Calu3 (cell line): ENCODE data around the gene VPS54. TPM values are rescaled to one million over a fixed set of nuclear protein-coding genes. Genes with fewer than 3 reads are reported as not detected.
"Not testable (repeated sequence)": the region's sequence is repeated elsewhere in the genome, so short reads cannot be mapped to it uniquely, and the experiment has no call there.

Experiments used
- BruUV-seq: library from RNA; stranded (reverse); fragments of 400-500 nt; replicated peaks from 2 replicates; lab custom pipeline; 2021; lab: Mats Ljungman, UMichigan
- CTCF ChIA-PET: fragments of 300-600 bp; sonication (Branson Sonifier 250); formaldehyde crosslinking; loops from one replicate; lab custom pipeline; 2022; ENCODE audit warnings: antibody characterized with exemption; lab: Charles Lee
- DNase-seq: peaks from one replicate; pipeline ENCODE4 v3.0.0; 2022
- H3K27ac Mint-ChIP-seq: one replicate; pipeline ENCODE4 v1.8.0; 2022; ENCODE audit warnings: mixed read lengths; ENCODE audit not compliant: unreplicated experiment
- H3K27me3 Mint-ChIP-seq: one replicate; pipeline ENCODE4 v1.8.0; 2022; ENCODE audit warnings: mixed read lengths; ENCODE audit not compliant: unreplicated experiment
- H3K36me3 Mint-ChIP-seq: one replicate; pipeline ENCODE4 v1.8.0; 2022; ENCODE audit warnings: mild to moderate bottlenecking, moderate library complexity, mixed read lengths; ENCODE audit not compliant: insufficient read depth, unreplicated experiment
- H3K4me1 Mint-ChIP-seq: one replicate; pipeline ENCODE4 v1.8.0; 2022; ENCODE audit warnings: mild to moderate bottlenecking, low read depth, mixed read lengths; ENCODE audit not compliant: unreplicated experiment
- H3K4me3 Mint-ChIP-seq: one replicate; pipeline ENCODE4 v1.8.0; 2022; ENCODE audit warnings: mild to moderate bottlenecking, low read depth, moderate library complexity, mixed read lengths; ENCODE audit not compliant: unreplicated experiment
- H3K9me3 Mint-ChIP-seq: one replicate; pipeline ENCODE4 v1.8.0; 2022; ENCODE audit warnings: low read depth, mixed read lengths; ENCODE audit not compliant: unreplicated experiment
- CTCF ChIP-seq: fragments of 200-600 bp; IDR thresholded peaks from one replicate; pipeline ENCODE4 v1.8.0; 2022; ENCODE audit warnings: antibody characterized with exemption; ENCODE audit not compliant: unreplicated experiment
- intact Hi-C: fragments of 100-400 bp; cut with micrococcal nuclease; formaldehyde crosslinking; loops from one replicate; pipeline ENCODE4 v1.10.0; 2022; ENCODE audit not compliant: unreplicated experiment
- total RNA-seq: library from RNA; stranded (reverse); gene quantifications from 2 replicates; pipeline ENCODE4 v1.2.3, GENCODE V29; 2022

Gene VPS54
- total RNA-seq, 1 experiment from 2014 or later, result 11.7 TPM

GRCh38 chr2:63993871-63994270 lies 25.4 kb downstream of the VPS54 start:
- Mint-ChIP-seq H3K27me3 (no peaks in the 10 kb centered on the region), H3K36me3 (no peaks in the 10 kb centered on the region), H3K9me3 (peaks cover 15% of the 10 kb centered on the region), H3K4me1 (no peaks in the 10 kb centered on the region), H3K4me3 (no peak overlapping the region), H3K27ac (no peak overlapping the region)
- TF ChIP-seq CTCF, result no peak
- intact Hi-C loops, result no loop called here
- DNase-seq, result no peak
- no TSS peak for BruUV-seq
- CTCF ChIA-PET, result no interaction called here

GRCh38 chr2:63993130-63993584 lies 26.1 kb downstream of the VPS54 start:
- intact Hi-C loops, H3K27ac Mint-ChIP-seq, H3K4me3 Mint-ChIP-seq, H3K4me1 Mint-ChIP-seq, DNase-seq, H3K36me3 Mint-ChIP-seq, H3K27me3 Mint-ChIP-seq, CTCF ChIA-PET, BruUV-seq: not testable (repeated sequence)
- H3K9me3 Mint-ChIP-seq, result peaks cover 11% of the 10 kb centered on the region

GRCh38 chr2:63992061-63992685 lies 27.1 kb downstream of the VPS54 start:
- TF ChIP-seq CTCF, result no peak
- H3K27me3 Mint-ChIP-seq, result no peaks in the 10 kb centered on the region
- peaks cover 8% of the 10 kb centered on the region for H3K9me3 Mint-ChIP-seq
- intact Hi-C loops, result no loop called here
- no peaks in the 10 kb centered on the region for H3K4me1 Mint-ChIP-seq
- CTCF ChIA-PET, result no interaction called here
- H3K27ac Mint-ChIP-seq, result no peak overlapping the region
- no peak for DNase-seq
- H3K4me3 Mint-ChIP-seq, result no peak overlapping the region
- H3K36me3 Mint-ChIP-seq, result no peaks in the 10 kb centered on the region
- BruUV-seq, result no TSS peak

GRCh38 chr2:63991173-63991999 lies 27.8 kb downstream of the VPS54 start:
- BruUV-seq, H3K9me3 Mint-ChIP-seq, H3K4me3 Mint-ChIP-seq, DNase-seq, H3K27ac Mint-ChIP-seq, H3K4me1 Mint-ChIP-seq, H3K27me3 Mint-ChIP-seq, intact Hi-C loops, H3K36me3 Mint-ChIP-seq, CTCF ChIA-PET: not testable (repeated sequence)

GRCh38 chr2:63990072-63990471 lies 29.2 kb downstream of the VPS54 start:
- CTCF ChIA-PET, result no interaction called here
- Mint-ChIP-seq H3K9me3 (peaks cover 8% of the 10 kb centered on the region), H3K4me1 (peaks cover 15% of the 10 kb centered on the region), H3K36me3 (no peaks in the 10 kb centered on the region), H3K4me3 (no peak overlapping the region), H3K27me3 (no peaks in the 10 kb centered on the region), H3K27ac (no peak overlapping the region)
- TF ChIP-seq CTCF, result no peak
- intact Hi-C loops, result no loop called here
- BruUV-seq, result no TSS peak
- DNase-seq, result no peak

- DNase-seq, intact Hi-C loops, H3K27me3 Mint-ChIP-seq: not testable (repeated sequence)
Measured at GRCh38 chr2:63988842-63989436, 30.3 kb downstream of the VPS54 start.

More at GRCh38 chr2:63988842-63989436, 30.3 kb downstream of the VPS54 start:
- BruUV-seq, H3K4me3 Mint-ChIP-seq, H3K9me3 Mint-ChIP-seq, H3K27ac Mint-ChIP-seq, H3K36me3 Mint-ChIP-seq, CTCF ChIA-PET: not testable (repeated sequence)
- peaks cover 22% of the 10 kb centered on the region for H3K4me1 Mint-ChIP-seq
